ENCODE results near the gene SLC27A4. TPM values are rescaled to one million over a fixed set of nuclear protein-coding genes. Genes with fewer than 3 reads are reported as not detected.
A peak's percentile ranks its signal among the peaks of the same experiment; 100 is the strongest.

Gene SLC27A4
- total and polyA plus RNA-seq, 5 experiments from 2014 or later = 5.0 to 13.5 (median 7.0) TPM

DNA sequence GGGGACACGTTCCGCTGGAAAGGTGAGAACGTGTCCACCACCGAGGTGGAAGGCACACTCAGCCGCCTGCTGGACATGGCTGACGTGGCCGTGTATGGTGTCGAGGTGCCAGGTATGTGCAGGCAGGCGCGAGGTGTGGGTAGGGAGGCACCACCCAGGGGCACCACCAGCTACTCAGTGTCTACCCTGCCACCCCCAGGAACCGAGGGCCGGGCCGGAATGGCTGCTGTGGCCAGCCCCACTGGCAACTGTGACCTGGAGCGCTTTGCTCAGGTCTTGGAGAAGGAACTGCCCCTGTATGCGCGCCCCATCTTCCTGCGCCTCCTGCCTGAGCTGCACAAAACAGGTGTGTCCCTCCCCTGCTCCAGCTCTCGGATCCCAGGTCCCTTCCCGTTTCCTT is 15.1 kb downstream of the SLC27A4 start:
- Mint-ChIP-seq H3K9me3 (no peaks in the 10 kb centered on the region), H3K27me3 (no peaks in the 10 kb centered on the region), H3K27ac (peak overlapping the region in 1 of 10 donors; percentile 62), H3K4me3 (no peak overlapping the region), H3K36me3 (peaks cover 0 to 32% (median 0%) of the 10 kb centered on the region in 3 donors), H3K4me1 (peaks cover 0 to 2% (median 0%) of the 10 kb centered on the region in 4 donors)
- DNase-seq (no peak), ATAC-seq (no peak)
- POLR2A ChIA-PET = no interaction called here

DNA sequence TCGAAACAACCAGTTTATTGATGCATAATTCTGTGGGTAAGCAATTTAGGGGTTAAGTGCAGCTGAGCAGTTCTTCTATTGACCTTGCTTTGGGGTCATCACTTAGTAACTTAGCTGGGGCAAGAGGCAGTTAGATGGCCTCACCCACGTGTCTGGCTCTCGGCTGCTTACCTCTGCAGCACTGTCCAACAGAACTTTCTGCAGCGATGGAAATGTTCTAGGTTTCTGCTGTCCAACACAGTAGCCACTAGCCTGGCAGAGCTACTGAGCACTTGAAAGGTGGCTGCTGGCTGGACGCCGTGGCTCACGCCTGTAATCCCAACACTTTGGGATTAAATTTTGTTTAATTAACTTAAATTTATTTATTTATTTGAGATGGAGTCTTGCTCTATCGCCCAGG is 17.8 kb downstream of the SLC27A4 start:
- H3K4me3 Mint-ChIP-seq = no peak overlapping the region
- no peak for DNase-seq
- no peak for ATAC-seq
- H3K27me3 Mint-ChIP-seq = no peaks in the 10 kb centered on the region
- POLR2A ChIA-PET = no interaction called here
- H3K27ac Mint-ChIP-seq = peak overlapping the region in 1 of 10 donors; percentile 68
- peaks cover 0 to 15% (median 0%) of the 10 kb centered on the region in 3 donors for H3K36me3 Mint-ChIP-seq
- H3K4me1 Mint-ChIP-seq = peaks cover 0 to 13% (median 12%) of the 10 kb centered on the region in 4 donors
- no peaks in the 10 kb centered on the region for H3K9me3 Mint-ChIP-seq

DNA sequence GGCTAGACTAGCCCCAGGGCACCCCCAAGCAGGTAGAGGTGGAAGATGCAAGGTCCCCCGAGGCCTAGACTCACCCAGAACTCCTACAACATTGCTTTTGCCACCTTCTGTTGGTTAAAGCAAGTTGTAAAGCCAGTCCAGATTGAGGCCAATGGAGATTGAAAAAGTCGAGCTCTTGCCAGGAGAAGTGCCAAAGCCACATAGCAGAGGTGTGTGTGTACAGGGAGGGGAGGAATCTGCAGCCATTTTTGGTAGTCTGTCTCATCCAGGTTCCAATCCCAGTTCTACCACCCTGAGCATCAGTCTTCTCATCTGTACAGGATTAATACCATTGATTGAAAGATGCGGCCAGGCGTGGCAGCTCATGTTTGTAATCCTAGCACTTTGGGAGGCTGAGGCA is 18.5 kb downstream of the SLC27A4 start:
- peak overlapping the region in 3 of 10 donors; percentile 40 to 74 (median 66) for H3K27ac Mint-ChIP-seq
- H3K9me3 Mint-ChIP-seq = no peaks in the 10 kb centered on the region
- H3K4me1 Mint-ChIP-seq = peaks cover 0 to 13% (median 12%) of the 10 kb centered on the region in 4 donors
- DNase-seq (no peak), ATAC-seq (no peak)
- peaks cover 0 to 12% (median 0%) of the 10 kb centered on the region in 3 donors for H3K36me3 Mint-ChIP-seq
- no peak overlapping the region for H3K4me3 Mint-ChIP-seq
- no peaks in the 10 kb centered on the region for H3K27me3 Mint-ChIP-seq
- POLR2A ChIA-PET = no interaction called here

DNA sequence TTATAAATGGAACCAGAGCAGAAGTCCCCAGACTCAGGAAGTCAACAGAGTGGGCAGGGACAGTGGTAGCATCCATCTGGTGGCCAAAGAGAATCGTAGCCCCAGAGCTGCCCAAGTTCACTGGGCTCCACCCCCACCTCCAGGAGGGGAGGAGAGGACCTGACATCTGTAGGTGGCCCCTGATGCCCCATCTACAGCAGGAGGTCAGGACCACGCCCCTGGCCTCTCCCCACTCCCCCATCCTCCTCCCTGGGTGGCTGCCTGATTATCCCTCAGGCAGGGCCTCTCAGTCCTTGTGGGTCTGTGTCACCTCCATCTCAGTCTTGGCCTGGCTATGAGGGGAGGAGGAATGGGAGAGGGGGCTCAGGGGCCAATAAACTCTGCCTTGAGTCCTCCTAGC is 20.5 kb downstream of the SLC27A4 start:
- Mint-ChIP-seq H3K36me3 (peaks cover 0 to 5% (median 0%) of the 10 kb centered on the region in 3 donors), H3K27ac (peak overlapping the region in 2 of 10 donors; percentile 64 to 67), H3K4me3 (no peak overlapping the region), H3K4me1 (peaks cover 2 to 22% (median 16%) of the 10 kb centered on the region in 4 donors), H3K9me3 (no peaks in the 10 kb centered on the region), H3K27me3 (peaks cover 0 to 3% (median 0%) of the 10 kb centered on the region in 5 donors)
- DNase-seq (no peak), ATAC-seq (no peak)
- POLR2A ChIA-PET = interaction anchor here (0.6 kb wide), 1 partner anchor 57 kb away, joined by 3 read pairs; no protein-coding TSS in a partner anchor

DNA sequence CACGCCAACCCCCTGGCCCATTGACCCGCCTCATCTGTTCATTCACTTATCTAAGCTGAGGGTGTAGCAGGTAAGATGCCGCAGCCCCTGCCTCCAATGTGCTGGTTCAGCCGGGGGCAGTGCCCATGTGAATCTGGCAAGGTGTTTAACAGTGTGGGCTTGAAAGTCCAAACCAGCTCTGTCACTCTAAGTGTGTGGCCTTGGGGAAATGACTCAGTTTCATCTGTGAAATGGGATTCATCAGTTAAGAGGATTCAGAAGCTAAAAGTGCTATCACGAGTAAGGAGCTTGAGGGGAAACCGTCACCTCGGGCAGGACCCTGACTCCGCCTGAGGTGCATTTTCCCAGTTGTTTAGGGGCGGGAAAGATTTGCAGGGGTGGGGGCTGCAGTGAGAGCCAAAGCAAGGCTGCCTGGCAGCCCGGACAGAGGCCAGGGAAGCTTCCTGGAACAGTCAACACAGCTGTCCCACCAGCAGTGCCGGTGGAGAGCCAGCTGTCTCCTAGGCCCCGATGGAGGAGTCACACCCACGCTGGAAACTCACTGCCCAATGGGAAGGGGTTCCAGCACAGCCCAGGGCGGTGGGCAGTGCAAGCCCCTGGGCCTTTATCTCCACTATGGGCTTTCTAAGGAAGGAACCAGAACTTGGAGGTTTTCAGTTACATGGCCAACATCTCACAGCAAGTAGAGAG is 21.1 kb downstream of the SLC27A4 start:
- ATAC-seq (no peak), DNase-seq (no peak)
- Mint-ChIP-seq H3K9me3 (no peaks in the 10 kb centered on the region), H3K36me3 (no peaks in the 10 kb centered on the region), H3K4me1 (peaks cover 2 to 22% (median 16%) of the 10 kb centered on the region in 4 donors), H3K27me3 (peaks cover 0 to 3% (median 0%) of the 10 kb centered on the region in 5 donors), H3K27ac (peak overlapping the region in 8 of 10 donors; percentile 43 to 86 (median 72)), H3K4me3 (peak overlapping the region; percentile 80 to 90 (median 84))
- POLR2A ChIA-PET = interaction anchor here (0.6 to 2.0 kb wide), 5 partner anchors 10 to 426 kb away, joined by 3 to 20 read pairs (median 3); partner anchors contain the start of gene URM1

DNA sequence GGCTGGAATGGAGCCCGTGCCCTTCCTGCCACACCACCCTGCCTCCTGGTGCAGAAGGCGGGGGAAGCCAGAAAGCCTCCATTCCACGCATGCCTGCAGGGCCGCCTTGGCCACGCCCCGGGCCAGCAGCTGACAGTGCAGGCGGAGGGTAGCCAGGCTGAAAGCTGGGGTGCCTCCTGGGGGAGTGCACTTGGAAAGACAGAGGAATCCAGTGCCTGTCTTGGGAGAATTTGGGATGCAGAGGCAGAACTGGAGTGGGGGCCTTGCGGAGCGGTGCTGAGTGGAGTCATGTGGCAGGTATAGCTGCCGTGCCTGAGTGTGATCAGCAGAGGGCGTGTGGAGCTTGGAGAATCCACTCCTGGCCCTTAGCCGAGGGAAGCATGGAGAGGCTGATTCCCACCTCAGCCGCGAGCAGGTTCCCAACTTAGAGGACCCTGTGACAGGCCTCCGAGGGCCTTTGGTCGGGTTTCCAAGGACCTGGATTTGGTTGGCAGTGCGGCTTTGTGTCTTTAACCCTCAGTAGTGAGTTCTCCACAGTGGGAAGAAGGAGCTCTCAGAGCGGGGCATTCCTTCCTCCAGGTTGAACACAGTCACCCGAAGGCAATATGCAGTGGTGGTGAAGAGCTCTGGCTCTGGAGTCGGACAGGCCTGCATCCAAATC is 21.8 kb downstream of the SLC27A4 start:
- H3K4me1 Mint-ChIP-seq = peaks cover 2 to 22% (median 16%) of the 10 kb centered on the region in 4 donors
- H3K36me3 Mint-ChIP-seq = no peaks in the 10 kb centered on the region
- POLR2A ChIA-PET = interaction anchor here (0.6 to 2.0 kb wide), 6 partner anchors 9 to 426 kb away, joined by 3 to 20 read pairs (median 3); partner anchors contain the start of gene URM1
- H3K27me3 Mint-ChIP-seq = peaks cover 0 to 6% (median 0%) of the 10 kb centered on the region in 5 donors
- H3K9me3 Mint-ChIP-seq = no peaks in the 10 kb centered on the region
- peak overlapping the region in 7 of 10 donors; percentile 27 to 86 (median 74) for H3K27ac Mint-ChIP-seq
- DNase-seq (peak; percentile 47 to 78 (median 62)), ATAC-seq (peak; percentile 91 to 92)
- H3K4me3 Mint-ChIP-seq = peak overlapping the region; percentile 80 to 90 (median 84)

DNA sequence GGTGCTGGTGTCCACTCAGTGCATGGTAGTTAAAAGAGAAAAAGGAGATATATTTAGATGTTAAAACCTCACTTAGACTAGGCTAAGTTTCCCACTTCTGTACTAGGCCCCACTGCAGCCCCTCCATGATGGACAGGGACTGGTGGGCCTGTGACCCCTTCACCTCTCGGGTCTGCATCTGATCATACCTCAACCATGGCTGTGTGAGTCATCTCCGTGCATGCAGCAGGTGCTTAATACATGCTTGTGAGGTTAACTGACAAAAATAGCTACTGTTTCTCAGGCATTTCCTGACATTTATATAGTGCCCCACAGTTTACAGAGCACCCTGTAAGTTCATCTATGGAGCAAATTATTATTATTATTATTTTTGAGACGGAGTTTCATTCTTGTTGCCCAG is 22.4 kb downstream of the SLC27A4 start:
- peaks cover 2 to 22% (median 16%) of the 10 kb centered on the region in 4 donors for H3K4me1 Mint-ChIP-seq
- H3K27me3 Mint-ChIP-seq = peaks cover 0 to 7% (median 0%) of the 10 kb centered on the region in 5 donors
- H3K36me3 Mint-ChIP-seq = no peaks in the 10 kb centered on the region
- no peak for DNase-seq
- H3K27ac Mint-ChIP-seq = peak overlapping the region in 3 of 10 donors; percentile 22 to 86 (median 78)
- ATAC-seq = no peak
- no peaks in the 10 kb centered on the region for H3K9me3 Mint-ChIP-seq
- POLR2A ChIA-PET = interaction anchor here (1.0 to 2.0 kb wide), 5 partner anchors 8 to 425 kb away, joined by 3 to 20 read pairs (median 3); partner anchors contain the start of gene URM1
- peak overlapping the region in 2 of 10 donors; percentile 9 to 27 for H3K4me3 Mint-ChIP-seq

DNA sequence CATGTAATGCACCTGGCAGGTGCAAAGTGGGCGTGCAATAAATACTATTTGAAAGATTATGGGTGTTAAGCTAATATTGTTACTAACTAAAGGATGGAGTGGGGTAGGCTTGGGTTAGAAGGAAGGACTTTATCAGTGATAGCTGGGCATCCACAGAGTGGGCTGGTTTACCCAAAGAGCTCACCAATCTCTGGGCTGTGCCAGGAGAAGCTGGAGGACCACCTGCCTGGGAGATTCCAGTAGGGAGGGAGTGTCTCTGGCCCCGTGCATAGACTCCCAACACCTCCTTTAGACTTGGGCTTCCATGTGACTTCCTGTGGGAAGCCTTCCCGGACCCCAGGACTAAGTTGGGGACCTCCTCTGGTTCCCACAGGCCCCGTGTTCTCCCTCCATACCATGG is 25.2 kb downstream of the SLC27A4 start:
- Mint-ChIP-seq H3K27me3 (peaks cover 0 to 7% (median 0%) of the 10 kb centered on the region in 5 donors), H3K4me3 (peak overlapping the region in 7 of 10 donors; percentile 26 to 65 (median 50)), H3K27ac (peak overlapping the region in 4 of 10 donors; percentile 37 to 70 (median 51)), H3K9me3 (no peaks in the 10 kb centered on the region), H3K36me3 (no peaks in the 10 kb centered on the region), H3K4me1 (peaks cover 6 to 28% (median 21%) of the 10 kb centered on the region in 4 donors)
- no peak for DNase-seq
- POLR2A ChIA-PET = no interaction called here
- no peak for ATAC-seq

DNA sequence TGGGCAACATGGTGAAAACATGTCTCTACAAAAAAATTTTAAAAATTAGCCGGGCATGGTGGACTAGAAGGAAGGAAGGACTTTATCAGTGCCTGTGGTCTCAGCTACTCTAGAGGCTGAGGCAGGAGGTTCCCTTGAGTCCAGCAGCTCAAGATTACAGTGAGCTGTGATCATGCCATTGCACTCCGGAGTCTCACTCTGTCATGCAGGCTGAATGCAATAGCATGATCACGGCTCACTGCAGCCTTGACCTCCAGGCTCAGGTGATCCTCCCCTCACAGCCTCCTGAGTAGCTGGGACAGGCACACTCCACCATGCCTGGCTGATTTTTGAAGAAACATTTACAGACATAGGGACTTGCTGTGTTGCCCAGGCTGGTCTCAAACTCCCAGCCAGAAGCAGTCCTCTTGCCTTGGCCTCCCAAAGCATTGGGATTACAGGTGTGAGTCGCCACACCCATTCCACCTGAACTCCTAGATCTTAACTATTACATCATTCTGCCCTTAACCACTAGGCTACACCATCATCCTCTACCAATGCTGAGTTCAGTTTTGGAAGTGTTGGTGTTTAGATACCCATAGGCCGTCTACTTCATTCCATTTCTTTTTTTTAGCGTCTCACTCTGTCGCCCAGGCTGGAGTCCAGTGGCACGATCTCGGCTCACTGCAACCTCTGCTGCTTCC is 28.8 kb downstream of the SLC27A4 start:
- Mint-ChIP-seq H3K27ac (peak overlapping the region in 4 of 10 donors; percentile 8 to 57 (median 28)), H3K27me3 (peaks cover 0 to 7% (median 0%) of the 10 kb centered on the region in 5 donors), H3K4me1 (peaks cover 21 to 45% (median 40%) of the 10 kb centered on the region in 4 donors), H3K36me3 (peaks cover 0 to 11% (median 0%) of the 10 kb centered on the region in 3 donors), H3K4me3 (peak overlapping the region in 2 of 10 donors; percentile 27 to 29), H3K9me3 (no peaks in the 10 kb centered on the region)
- ATAC-seq = no peak
- POLR2A ChIA-PET = no interaction called here
- no peak for DNase-seq

DNA sequence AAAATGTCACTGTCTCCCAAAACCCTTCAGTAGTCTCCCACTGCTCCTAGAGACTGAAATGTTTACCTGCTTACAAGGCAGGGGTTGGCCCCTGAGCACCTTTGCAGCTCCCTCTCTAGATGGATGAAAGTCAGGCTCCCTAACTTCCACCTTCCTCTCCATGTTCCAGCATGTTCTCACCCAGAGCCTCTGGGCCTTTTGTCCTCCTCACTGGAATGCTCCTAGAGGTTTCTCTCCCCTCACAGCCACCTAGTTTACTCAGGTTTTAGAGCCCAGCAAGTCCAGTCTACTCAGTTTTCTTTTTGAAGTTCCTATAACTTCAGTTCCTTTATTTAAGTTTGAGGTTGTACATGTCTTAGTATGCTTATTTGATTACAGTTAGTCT is 30.0 kb downstream of the SLC27A4 start:
- POLR2A ChIA-PET = interaction anchor here (0.8 to 2.2 kb wide), 8 partner anchors 8 to 459 kb away, joined by 3 to 20 read pairs (median 3); partner anchors contain the start of genes BBLN, GOLGA2, SPOUT1 and SWI5
- H3K4me1 Mint-ChIP-seq = peaks cover 19 to 41% (median 37%) of the 10 kb centered on the region in 4 donors

DNA sequence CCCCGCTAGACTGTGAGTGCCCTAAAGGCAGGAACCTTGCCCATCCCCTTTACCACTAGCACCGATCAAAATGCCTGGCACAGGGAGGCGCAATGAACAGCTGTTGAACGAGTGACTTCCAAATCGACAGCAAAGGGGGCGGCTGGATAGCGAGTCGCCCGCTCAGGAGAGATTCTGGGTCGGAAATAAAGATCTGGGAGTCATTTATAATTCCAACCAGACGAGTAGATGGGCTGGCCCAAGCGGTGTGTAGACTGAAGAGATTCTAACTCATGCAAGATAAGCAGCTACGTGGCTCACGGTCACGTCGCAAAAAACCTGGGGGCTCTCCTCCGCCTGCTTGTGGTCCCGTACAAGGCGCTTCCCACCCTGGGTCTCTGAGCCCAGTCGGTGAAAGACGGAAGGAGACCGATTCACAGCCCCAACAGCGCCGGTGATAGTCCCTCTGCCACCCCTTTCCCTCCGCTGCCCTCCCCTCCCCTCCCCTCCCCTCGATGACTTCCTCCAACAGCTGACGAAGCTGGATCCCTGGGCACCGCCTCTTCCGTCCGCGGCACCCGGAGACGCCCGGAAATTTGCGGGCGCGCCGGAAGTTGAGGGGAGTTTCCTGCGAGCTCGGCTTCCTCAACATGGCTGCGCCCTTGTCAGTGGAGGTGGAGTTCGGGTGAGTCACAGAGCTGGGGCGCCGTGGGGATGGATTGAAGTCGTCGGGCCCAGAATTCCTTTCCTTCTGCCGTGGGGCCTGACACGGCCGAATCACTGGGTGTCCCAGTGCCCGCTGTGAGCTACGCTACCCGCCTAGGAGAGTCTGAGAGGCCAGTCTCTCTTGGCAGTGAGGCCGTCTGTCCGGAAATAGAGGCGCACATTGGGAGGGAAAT is 30.7 kb downstream of the SLC27A4 start, which contains the start of gene URM1:
Gene URM1, plus strand, starts transcription at position 623 of the 878 bp plus-strand sequence. Its CDS starts 7 bp downstream, at position 630.
- Mint-ChIP-seq H3K36me3 (peaks cover 0 to 22% (median 3%) of the 10 kb centered on the region in 3 donors), H3K4me1 (peaks cover 19 to 43% (median 36%) of the 10 kb centered on the region in 4 donors), H3K27me3 (peaks cover 0 to 5% (median 0%) of the 10 kb centered on the region in 5 donors), H3K27ac (peak within 1 kb of the TSS; percentile 95 to 99 (median 98)), H3K9me3 (no peaks in the 10 kb centered on the region), H3K4me3 (peak within 1 kb of the TSS; percentile 89 to 99 (median 97))
- POLR2A ChIA-PET = interaction anchor here (0.5 to 2.2 kb wide), 22 partner anchors 9 to 459 kb away, joined by 3 to 20 read pairs (median 3); partner anchors contain the start of genes BBLN, ENDOG, GOLGA2 and ODF2
- DNase-seq (peak; percentile 91 to 97 (median 95)), ATAC-seq (peak; percentile 95 to 97)

More for the DNA sequence above, 30.0 kb downstream of the SLC27A4 start:
- H3K27ac Mint-ChIP-seq = peak overlapping the region; percentile 95 to 99 (median 98)
- H3K4me3 Mint-ChIP-seq = peak overlapping the region; percentile 89 to 99 (median 97)
- peaks cover 0 to 16% (median 3%) of the 10 kb centered on the region in 3 donors for H3K36me3 Mint-ChIP-seq
- DNase-seq (no peak), ATAC-seq (no peak)
- H3K27me3 Mint-ChIP-seq = peaks cover 0 to 6% (median 0%) of the 10 kb centered on the region in 5 donors
- H3K9me3 Mint-ChIP-seq = no peaks in the 10 kb centered on the region
